ENCODE measurements around the gene NDST4.

The NDST4 gene

DNA sequence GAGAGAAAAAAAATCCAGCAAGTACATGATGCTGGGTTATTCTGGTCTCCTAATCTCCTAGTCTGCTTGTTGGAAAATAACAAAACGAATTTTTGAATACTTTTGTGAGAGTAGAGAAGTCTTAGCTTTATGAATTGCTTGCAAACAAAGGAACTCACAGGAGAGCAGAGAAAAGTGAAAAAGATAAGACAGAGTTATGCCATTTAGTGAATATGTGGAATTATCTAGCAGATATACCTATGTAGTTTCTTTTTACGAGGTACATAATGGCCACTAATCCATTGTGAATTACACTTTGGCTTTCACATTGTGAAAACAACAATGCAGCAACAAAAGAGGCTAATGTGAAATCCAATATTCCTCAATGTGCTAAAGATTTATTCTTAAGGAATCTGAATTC lies 226.7 kb downstream of the NDST4 start:
- H3K27me3 ChIP-seq (ENCODE audit: insufficient read depth, low read length, poor library complexity): no peaks in the 10 kb centered on the region
- no peaks in the 10 kb centered on the region for H3K36me3 ChIP-seq (ENCODE audit: insufficient read depth, low read length)
- no peak for TF ChIP-seq CTCF (IDR thresholded peaks at IDR 0.05; ENCODE audit: borderline replicate concordance, extremely low read depth, low read length, poor library complexity, severe bottlenecking)
- no peaks in the 10 kb centered on the region for H4K20me1 ChIP-seq (ENCODE audit: insufficient read depth, low read length)
- H3K4me1 ChIP-seq (ENCODE audit: insufficient read depth, low read length): no peaks in the 10 kb centered on the region
- no peak overlapping the region for H3K27ac ChIP-seq (ENCODE audit: low read length)
- H3K79me2 ChIP-seq (ENCODE audit: insufficient read depth, low read length): no peaks in the 10 kb centered on the region
- H3K9me3 ChIP-seq (ENCODE audit: insufficient read depth, low read length, severe bottlenecking): no peaks in the 10 kb centered on the region
- no peak overlapping the region for H2AFZ ChIP-seq (ENCODE audit: low read depth, low read length)
- no peak overlapping the region for H3K9ac ChIP-seq (ENCODE audit: low read depth, low read length)
- ATAC-seq (ENCODE audit: insufficient read depth, low read depth) (no peak), DNase-seq (no peak)
- H3K4me3 ChIP-seq (ENCODE audit: low read depth in 1 of 2, low read length in 2 of 2): no peak overlapping the region
- H3K4me2 ChIP-seq (ENCODE audit: insufficient read depth, low read length): no peak overlapping the region

DNA sequence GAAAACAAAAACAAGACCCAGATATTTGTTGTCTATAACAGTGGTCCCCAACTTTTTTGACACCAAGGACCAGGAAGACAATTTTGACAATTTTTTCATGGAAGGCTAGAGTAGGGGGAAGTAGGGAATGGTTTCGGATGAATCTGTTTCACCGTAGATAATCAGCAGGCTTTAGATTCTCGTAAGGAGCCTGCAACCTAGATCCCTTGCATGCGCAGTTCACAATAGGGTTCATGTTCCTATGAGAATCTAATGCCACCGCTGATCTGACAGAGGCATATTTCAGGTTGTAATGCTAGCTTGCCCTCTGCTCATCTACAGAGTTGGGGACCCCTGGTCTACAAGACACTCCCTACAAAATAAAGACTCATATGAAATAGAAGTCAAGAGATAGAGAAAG lies 229.8 kb downstream of the NDST4 start:
- Histone ChIP-seq H3K4me3 (ENCODE audit: low read depth in 1 of 2, low read length in 2 of 2) (no peak overlapping the region), H3K9ac (ENCODE audit: low read depth, low read length) (no peak overlapping the region), H3K36me3 (ENCODE audit: insufficient read depth, low read length) (no peaks in the 10 kb centered on the region), H3K27me3 (ENCODE audit: insufficient read depth, low read length, poor library complexity) (no peaks in the 10 kb centered on the region), H2AFZ (ENCODE audit: low read depth, low read length) (no peak overlapping the region), H3K27ac (ENCODE audit: low read length) (no peak overlapping the region), H3K4me1 (ENCODE audit: insufficient read depth, low read length) (no peaks in the 10 kb centered on the region), H4K20me1 (ENCODE audit: insufficient read depth, low read length) (no peaks in the 10 kb centered on the region), H3K79me2 (ENCODE audit: insufficient read depth, low read length) (no peaks in the 10 kb centered on the region), H3K4me2 (ENCODE audit: insufficient read depth, low read length) (no peak overlapping the region), H3K9me3 (ENCODE audit: insufficient read depth, low read length, severe bottlenecking) (no peaks in the 10 kb centered on the region)
- no peak for ATAC-seq (ENCODE audit: insufficient read depth, low read depth)
- TF ChIP-seq EZH2 (IDR thresholded peaks at IDR 0.05; ENCODE audit: borderline replicate concordance, low read depth, low read length, severe bottlenecking) (no peak), CTCF (IDR thresholded peaks at IDR 0.05; ENCODE audit: borderline replicate concordance, extremely low read depth, low read length, poor library complexity, severe bottlenecking) (no peak)
- no peak for DNase-seq

DNA sequence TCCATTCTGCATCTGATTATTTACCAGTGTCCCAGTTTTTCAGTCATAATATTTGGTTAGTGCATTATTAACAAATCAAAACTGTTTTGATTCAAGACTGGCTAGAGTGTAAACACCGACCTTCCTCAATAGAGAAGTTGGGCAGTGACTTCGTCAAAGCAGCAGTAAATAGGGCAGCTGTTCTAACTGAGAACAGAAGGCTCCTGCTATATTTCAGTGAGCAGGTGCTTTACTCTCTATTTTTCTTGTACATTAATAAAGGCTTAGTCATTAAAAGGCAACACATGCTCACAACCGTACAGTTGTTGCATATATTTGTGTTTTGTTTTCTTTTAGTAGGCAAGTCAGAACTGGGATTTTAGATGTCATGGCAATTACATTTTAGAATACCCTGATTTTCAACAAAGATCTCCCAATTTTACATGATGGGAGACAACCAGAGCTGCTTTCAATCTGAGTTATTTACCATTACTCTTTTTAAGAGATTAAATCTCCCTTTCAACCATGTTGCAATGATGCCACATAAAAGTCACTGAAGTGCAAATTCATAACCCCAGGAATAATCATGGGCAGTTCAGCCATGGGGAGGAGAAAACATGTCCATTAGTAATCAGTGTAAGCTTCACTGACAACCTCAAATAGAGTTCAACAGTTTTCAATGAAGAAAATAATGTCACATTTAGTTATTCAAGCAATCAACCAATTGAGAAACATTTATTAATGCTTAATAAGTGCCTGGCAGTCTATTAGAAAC lies 233.3 kb downstream of the NDST4 start:
- Histone ChIP-seq H4K20me1 (ENCODE audit: insufficient read depth, low read length) (no peaks in the 10 kb centered on the region), H2AFZ (ENCODE audit: low read depth, low read length) (no peak overlapping the region), H3K27me3 (ENCODE audit: insufficient read depth, low read length, poor library complexity) (no peaks in the 10 kb centered on the region), H3K9me3 (ENCODE audit: insufficient read depth, low read length, severe bottlenecking) (no peaks in the 10 kb centered on the region), H3K36me3 (ENCODE audit: insufficient read depth, low read length) (no peaks in the 10 kb centered on the region), H3K79me2 (ENCODE audit: insufficient read depth, low read length) (no peaks in the 10 kb centered on the region), H3K4me2 (ENCODE audit: insufficient read depth, low read length) (no peak overlapping the region), H3K4me3 (ENCODE audit: low read depth in 1 of 2, low read length in 2 of 2) (no peak overlapping the region), H3K9ac (ENCODE audit: low read depth, low read length) (no peak overlapping the region), H3K27ac (ENCODE audit: low read length) (no peak overlapping the region), H3K4me1 (ENCODE audit: insufficient read depth, low read length) (no peaks in the 10 kb centered on the region)
- TF ChIP-seq CTCF (IDR thresholded peaks at IDR 0.05; ENCODE audit: borderline replicate concordance, extremely low read depth, low read length, poor library complexity, severe bottlenecking) (no peak), EZH2 (IDR thresholded peaks at IDR 0.05; ENCODE audit: borderline replicate concordance, low read depth, low read length, severe bottlenecking) (no peak)
- ATAC-seq (ENCODE audit: insufficient read depth, low read depth): no peak
- DNase-seq: no peak

Data from DND-41 (cell line).